Coronary artery (tissue), 2 donors: ENCODE measurements around the gene LILRB5.

ENCODE experiments used
- DNase-seq: peaks from one replicate; pipeline ENCODE4 v3.0.0-alpha.2; 2017; ENCODE audit warnings: low spot score
- H3K27ac ChIP-seq, 2 donors: fragments of 200-600 bp; sonication (generic); one replicate each; pipeline ENCODE4 v1.5.1; 2016 to 2019
- H3K4me3 ChIP-seq: fragments of 200-600 bp; sonication (generic); 2 replicates; pipeline ENCODE4 v1.5.1; 2016; ENCODE audit warnings: mild to moderate bottlenecking, moderate library complexity
- CTCF ChIP-seq: fragments of 200-600 bp; sonication (generic); IDR thresholded peaks from one replicate; pipeline ENCODE4 v1.5.1; 2019; ENCODE audit warnings: antibody characterized with exemption

The LILRB5 gene

GRCh38 chr19:54257116-54257480 is at the start of gene LILRB5:
LILRB5 (minus strand) TSS chr19:54257273; CDS start chr19:54257193, 80 bp downstream.
- DNase-seq = peak; percentile 67
- TF ChIP-seq CTCF = no peak
- peak within 1 kb of the TSS in 1 of 2 donors; percentile 67 for H3K27ac ChIP-seq
- peak within 1 kb of the TSS; percentile 53 for H3K4me3 ChIP-seq

GRCh38 chr19:54305141-54305540 is 48.1 kb upstream of the LILRB5 start:
- Histone ChIP-seq H3K4me3 (no peak overlapping the region), H3K27ac (no peak overlapping the region)
- DNase-seq = peak; percentile 53
- TF ChIP-seq CTCF = no peak

- no peak for DNase-seq
- no peak overlapping the region for H3K4me3 ChIP-seq
- H3K27ac ChIP-seq = no peak overlapping the region
- no peak for TF ChIP-seq CTCF
Observed at GRCh38 chr19:54302257-54302656, 45.2 kb upstream of the LILRB5 start.

- DNase-seq = no peak
- TF ChIP-seq CTCF = no peak
- no peak overlapping the region for H3K27ac ChIP-seq
- H3K4me3 ChIP-seq = no peak overlapping the region
Observed at GRCh38 chr19:54299515-54299914, 42.4 kb upstream of the LILRB5 start.

GRCh38 chr19:54299126-54299498 is 42.0 kb upstream of the LILRB5 start:
- TF ChIP-seq CTCF = no peak
- Histone ChIP-seq H3K4me3 (no peak overlapping the region), H3K27ac (no peak overlapping the region)
- DNase-seq = peak; percentile 36

GRCh38 chr19:54298357-54299125 is 41.5 kb upstream of the LILRB5 start:
- no peak for TF ChIP-seq CTCF
- no peak for DNase-seq
- Histone ChIP-seq H3K27ac (no peak overlapping the region), H3K4me3 (no peak overlapping the region)

- no peak for DNase-seq
- Histone ChIP-seq H3K4me3 (no peak overlapping the region), H3K27ac (no peak overlapping the region)
- no peak for TF ChIP-seq CTCF
Observed at GRCh38 chr19:54297759-54298305, 40.8 kb upstream of the LILRB5 start.
